BLaER1 treated with 17β-estradiol and CSF1 and Interleukin-3, amounts not matched to agents 10 nM and 100 nM (cell line): ENCODE data around the gene B3GALT5.

Experiments
- H3K27ac ChIP-seq, 11 experiments: shearing (Covaris generic); formaldehyde crosslinking; 2 replicates each; pipeline ENCODE4 v1.8.1; 2022
- H3K27me3 ChIP-seq, 11 experiments: shearing (Covaris generic); formaldehyde crosslinking; 2 replicates each; pipeline ENCODE4 v1.8.1; 2022
- H3K36me3 ChIP-seq, 11 experiments: shearing (Covaris generic); formaldehyde crosslinking; 2 replicates each; pipeline ENCODE4 v1.8.1; 2022
- H3K4me1 ChIP-seq, 10 experiments: shearing (Covaris generic); formaldehyde crosslinking; 2 replicates each; pipeline ENCODE4 v1.8.1; 2022
- H3K4me2 ChIP-seq, 11 experiments: shearing (Covaris generic); formaldehyde crosslinking; 2 replicates each; pipeline ENCODE4 v1.8.1; 2022
- H3K4me3 ChIP-seq, 10 experiments: shearing (Covaris generic); formaldehyde crosslinking; 2 replicates each; pipeline ENCODE4 v1.8.1; 2022
- H3K9ac ChIP-seq, 11 experiments: shearing (Covaris generic); formaldehyde crosslinking; 2 replicates each; pipeline ENCODE4 v1.8.1; 2022
- H3K9me3 ChIP-seq, 11 experiments: shearing (Covaris generic); formaldehyde crosslinking; replicated peaks in 1 of 11; 2 replicates each; pipeline ENCODE4 v1.8.1; 2022
- H4K20me1 ChIP-seq, 11 experiments: shearing (Covaris generic); formaldehyde crosslinking; 2 replicates each; pipeline ENCODE4 v1.8.1; 2022
- Cebpa-rat ChIP-seq, 11 experiments: shearing (Covaris generic); IDR thresholded peaks; 2 replicates each; pipeline ENCODE4 v1.8.1; 2022

The B3GALT5 gene

DNA sequence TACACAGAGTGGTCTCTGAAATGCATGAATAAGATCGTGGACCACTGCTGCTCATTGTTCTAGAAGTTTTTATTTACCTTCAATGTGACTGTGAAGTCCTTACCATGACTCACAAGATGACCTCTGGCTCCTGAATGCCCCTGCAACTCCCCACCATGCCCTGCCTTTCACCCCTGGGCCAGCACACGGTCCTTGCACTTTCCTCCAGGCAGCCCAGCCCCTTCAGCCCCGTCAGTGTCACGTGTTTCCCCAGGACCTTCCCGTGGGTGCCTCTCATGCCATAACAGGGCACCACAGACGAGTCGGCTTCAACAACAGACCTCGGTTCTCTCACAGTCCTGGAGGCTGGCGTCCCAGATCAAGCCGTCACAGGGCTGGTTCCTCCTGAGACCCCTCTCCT lies 62.1 kb downstream of the B3GALT5 start:
- Histone ChIP-seq H3K4me3 (no peak overlapping the region), H4K20me1 (no peaks in the 10 kb centered on the region), H3K9me3 (peaks cover 0 to 9% (median 0%) of the 10 kb centered on the region in 11 experiments; a peak in 5 of 22 replicates), H3K9ac (no peak overlapping the region), H3K36me3 (no peaks in the 10 kb centered on the region), H3K4me1 (no peaks in the 10 kb centered on the region), H3K27ac (no peak overlapping the region), H3K27me3 (no peaks in the 10 kb centered on the region), H3K4me2 (no peak overlapping the region)
- no peak for TF ChIP-seq Cebpa-rat (IDR thresholded peaks at IDR 0.05)

- H3K4me2 ChIP-seq, result no peak overlapping the region
- no peak overlapping the region for H3K27ac ChIP-seq
- no peak overlapping the region for H3K9ac ChIP-seq
- H4K20me1 ChIP-seq, result no peaks in the 10 kb centered on the region
- H3K4me3 ChIP-seq, result no peak overlapping the region
- H3K4me1 ChIP-seq, result no peaks in the 10 kb centered on the region
- no peaks in the 10 kb centered on the region for H3K27me3 ChIP-seq
- H3K36me3 ChIP-seq, result no peaks in the 10 kb centered on the region
- peaks cover 0 to 9% (median 0%) of the 10 kb centered on the region in 11 experiments; a peak in 5 of 22 replicates for H3K9me3 ChIP-seq
- no peak for TF ChIP-seq Cebpa-rat (IDR thresholded peaks at IDR 0.05)
Measured at GRCh38 chr21:39675590-39675989, 62.9 kb downstream of the B3GALT5 start.

DNA sequence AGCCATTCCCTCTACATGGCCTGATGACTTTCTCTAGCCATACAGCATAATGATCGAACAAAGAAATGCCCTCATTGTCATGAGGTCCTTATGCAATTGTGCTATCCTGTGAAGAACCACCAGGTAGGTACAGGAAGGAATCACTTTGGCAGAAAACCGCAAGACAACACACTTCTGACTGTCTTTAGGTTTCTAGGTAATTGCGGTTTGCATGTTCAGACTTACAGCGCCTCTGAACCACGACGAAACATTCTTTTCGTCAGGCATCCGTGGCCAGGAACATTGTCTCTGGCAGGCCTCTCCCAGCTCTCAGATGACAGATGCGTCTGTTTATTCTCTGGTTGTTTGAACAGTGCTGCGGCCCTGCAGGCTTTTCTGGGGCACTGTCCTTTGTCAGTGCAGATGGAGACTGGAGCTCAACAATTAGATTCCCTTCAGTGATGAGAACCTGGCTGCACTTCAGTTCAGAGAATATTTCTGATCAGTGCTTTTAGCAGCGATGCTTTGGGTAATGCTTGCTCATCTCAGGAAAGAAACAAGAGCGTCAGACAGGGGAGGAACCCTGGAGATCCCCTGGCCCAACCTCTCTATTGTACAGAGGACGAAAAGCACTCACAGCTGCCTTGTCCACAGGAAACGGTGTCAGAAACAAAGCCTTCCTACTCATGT lies 63.4 kb downstream of the B3GALT5 start:
- no peak for TF ChIP-seq Cebpa-rat (IDR thresholded peaks at IDR 0.05)
- Histone ChIP-seq H3K9ac (no peak overlapping the region), H3K27me3 (no peaks in the 10 kb centered on the region), H3K9me3 (peaks cover 0 to 9% (median 0%) of the 10 kb centered on the region in 11 experiments; a peak in 5 of 22 replicates), H3K4me3 (no peak overlapping the region), H4K20me1 (no peaks in the 10 kb centered on the region), H3K27ac (no peak overlapping the region), H3K4me2 (no peak overlapping the region), H3K4me1 (no peaks in the 10 kb centered on the region), H3K36me3 (no peaks in the 10 kb centered on the region)

DNA sequence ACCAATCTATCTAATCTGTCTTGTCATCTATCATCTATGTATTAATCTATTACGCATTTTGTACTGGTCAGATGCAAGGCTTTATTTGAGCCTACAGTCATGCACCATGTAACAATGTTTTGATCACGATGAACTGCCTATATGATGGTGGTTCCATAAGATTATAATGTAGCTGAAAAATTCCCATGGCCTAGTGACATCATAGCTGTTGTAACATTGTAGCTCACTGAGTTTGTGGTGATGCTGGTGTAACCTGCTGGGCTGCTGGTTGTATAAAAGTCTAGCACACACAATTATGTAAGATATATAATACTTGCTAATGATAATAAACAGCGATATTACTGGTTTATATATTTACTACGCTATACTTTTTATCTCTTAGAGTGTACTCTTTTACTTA lies 67.5 kb downstream of the B3GALT5 start:
- no peaks in the 10 kb centered on the region for H4K20me1 ChIP-seq
- H3K36me3 ChIP-seq, result no peaks in the 10 kb centered on the region
- TF ChIP-seq Cebpa-rat (IDR thresholded peaks at IDR 0.05), result no peak
- H3K9me3 ChIP-seq, result peaks cover 12 to 28% (median 17%) of the 10 kb centered on the region in 11 experiments; a peak in 20 of 22 replicates
- H3K9ac ChIP-seq, result no peak overlapping the region
- no peak overlapping the region for H3K27ac ChIP-seq
- H3K27me3 ChIP-seq, result no peaks in the 10 kb centered on the region
- no peaks in the 10 kb centered on the region for H3K4me1 ChIP-seq
- no peak overlapping the region for H3K4me2 ChIP-seq
- H3K4me3 ChIP-seq, result no peak overlapping the region

DNA sequence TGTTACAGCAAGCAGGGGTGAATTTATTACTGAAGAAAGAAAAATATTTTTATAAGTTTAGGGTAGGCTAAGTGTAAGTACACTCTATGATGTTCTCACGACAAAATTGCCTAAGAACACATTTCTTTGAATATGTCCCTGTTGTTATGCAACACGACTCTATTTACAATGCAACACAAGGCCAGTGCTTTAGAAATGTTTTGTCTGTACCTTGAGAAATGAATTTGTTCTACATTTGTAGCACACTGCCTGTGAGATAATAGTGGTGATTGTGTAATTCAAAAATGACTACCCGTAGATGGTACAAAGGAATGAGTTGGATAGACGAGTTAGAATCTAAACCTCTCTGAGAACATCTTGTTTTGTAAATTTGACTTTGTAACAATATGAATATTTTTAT lies 68.5 kb downstream of the B3GALT5 start:
- Histone ChIP-seq H3K27me3 (no peaks in the 10 kb centered on the region), H4K20me1 (no peaks in the 10 kb centered on the region), H3K4me2 (no peak overlapping the region), H3K36me3 (no peaks in the 10 kb centered on the region), H3K9me3 (peaks cover 12 to 28% (median 17%) of the 10 kb centered on the region in 11 experiments; a peak in 20 of 22 replicates), H3K27ac (no peak overlapping the region), H3K4me1 (no peaks in the 10 kb centered on the region), H3K9ac (no peak overlapping the region), H3K4me3 (no peak overlapping the region)
- TF ChIP-seq Cebpa-rat (IDR thresholded peaks at IDR 0.05), result no peak

DNA sequence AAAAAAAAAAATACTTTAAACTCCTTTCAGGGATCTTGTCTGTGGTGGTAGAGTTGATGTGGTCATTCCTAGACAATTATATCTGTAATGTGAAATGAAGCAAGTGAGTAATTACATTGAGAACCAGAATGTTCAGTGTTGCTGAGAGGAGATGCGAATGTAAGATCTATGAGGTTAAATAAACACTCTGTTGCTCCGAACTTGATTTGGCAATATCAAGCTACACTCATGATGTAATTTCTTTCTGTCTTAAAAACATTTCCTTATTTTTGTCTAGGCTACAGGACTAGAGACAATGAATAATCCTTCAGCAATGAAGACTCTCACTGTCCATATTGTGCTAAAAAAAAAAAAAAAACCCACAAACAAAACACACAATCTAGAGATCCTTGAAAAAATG lies 69.1 kb downstream of the B3GALT5 start:
- no peak overlapping the region for H3K9ac ChIP-seq
- no peaks in the 10 kb centered on the region for H4K20me1 ChIP-seq
- no peaks in the 10 kb centered on the region for H3K36me3 ChIP-seq
- no peak overlapping the region for H3K27ac ChIP-seq
- no peaks in the 10 kb centered on the region for H3K4me1 ChIP-seq
- no peak overlapping the region for H3K4me2 ChIP-seq
- H3K9me3 ChIP-seq, result peaks cover 12 to 28% (median 17%) of the 10 kb centered on the region in 11 experiments; a peak in 20 of 22 replicates
- TF ChIP-seq Cebpa-rat (IDR thresholded peaks at IDR 0.05), result no peak
- H3K4me3 ChIP-seq, result no peak overlapping the region
- H3K27me3 ChIP-seq, result no peaks in the 10 kb centered on the region

GRCh38 chr21:39685236-39685635 lies 72.5 kb downstream of the B3GALT5 start:
- H4K20me1 ChIP-seq, result no peaks in the 10 kb centered on the region
- no peaks in the 10 kb centered on the region for H3K36me3 ChIP-seq
- no peak for TF ChIP-seq Cebpa-rat (IDR thresholded peaks at IDR 0.05)
- H3K4me2 ChIP-seq, result no peak overlapping the region
- peaks cover 12 to 22% (median 16%) of the 10 kb centered on the region in 11 experiments; a peak in 19 of 22 replicates for H3K9me3 ChIP-seq
- no peaks in the 10 kb centered on the region for H3K4me1 ChIP-seq
- no peak overlapping the region for H3K9ac ChIP-seq
- H3K27ac ChIP-seq, result no peak overlapping the region
- no peak overlapping the region for H3K4me3 ChIP-seq
- H3K27me3 ChIP-seq, result no peaks in the 10 kb centered on the region

- Histone ChIP-seq H3K9ac (no peak overlapping the region), H3K4me3 (no peak overlapping the region), H3K4me2 (no peak overlapping the region), H3K36me3 (no peaks in the 10 kb centered on the region), H3K9me3 (peaks cover 12 to 22% (median 16%) of the 10 kb centered on the region in 11 experiments; a peak in 19 of 22 replicates), H3K27me3 (no peaks in the 10 kb centered on the region), H3K4me1 (no peaks in the 10 kb centered on the region), H3K27ac (no peak overlapping the region), H4K20me1 (no peaks in the 10 kb centered on the region)
- TF ChIP-seq Cebpa-rat (IDR thresholded peaks at IDR 0.05), result no peak
Measured at GRCh38 chr21:39685991-39686390, 73.3 kb downstream of the B3GALT5 start.

GRCh38 chr21:39686646-39687468 lies 74.1 kb downstream of the B3GALT5 start:
- H3K9ac ChIP-seq, result no peak overlapping the region
- no peaks in the 10 kb centered on the region for H4K20me1 ChIP-seq
- no peaks in the 10 kb centered on the region for H3K4me1 ChIP-seq
- H3K36me3 ChIP-seq, result no peaks in the 10 kb centered on the region
- no peak for TF ChIP-seq Cebpa-rat (IDR thresholded peaks at IDR 0.05)
- peaks cover 12 to 22% (median 16%) of the 10 kb centered on the region in 11 experiments; a peak in 19 of 22 replicates for H3K9me3 ChIP-seq
- H3K4me3 ChIP-seq, result no peak overlapping the region
- no peak overlapping the region for H3K4me2 ChIP-seq
- no peaks in the 10 kb centered on the region for H3K27me3 ChIP-seq
- no peak overlapping the region for H3K27ac ChIP-seq
